Measurements from ENCODE around the gene DHTKD1. TPM values are rescaled to one million over a fixed set of nuclear protein-coding genes. Genes with fewer than 3 reads are reported as not detected.

Gene DHTKD1
- total RNA-seq, 1 experiment from 2014 or later = 15.8 TPM

- ChIA-PET POLR2A (no interaction called here), CTCF (no interaction called here)
- H3K27ac ChIP-seq (ENCODE audit: low read length) = no peak overlapping the region
- no TSS peak for BruUV-seq (replicated peaks)
- H3K27me3 ChIP-seq (ENCODE audit: control insufficient read depth, insufficient read depth, low read length) = no peaks in the 10 kb centered on the region
- no peaks in the 10 kb centered on the region; the same call in 1 of the 2 replicates for H3K36me3 ChIP-seq (ENCODE audit: control insufficient read depth, insufficient read depth, low read length)
- DNase-seq (ENCODE audit: low read depth, low spot score) (no peak), ATAC-seq (no peak)
- TF ChIP-seq TCF7L2 (IDR thresholded peaks at IDR 0.05; ENCODE audit: low read depth, low read length) (no peak), POLR2AphosphoS5 (IDR thresholded peaks at IDR 0.05; ENCODE audit: low read depth, low read length) (no peak), CTCF (IDR thresholded peaks at IDR 0.05) (no peak), SIN3A (IDR thresholded peaks at IDR 0.05; ENCODE audit: borderline replicate concordance, insufficient read depth, low read depth, low read length) (no peak)
- TF ChIP-seq, protein P1, sequence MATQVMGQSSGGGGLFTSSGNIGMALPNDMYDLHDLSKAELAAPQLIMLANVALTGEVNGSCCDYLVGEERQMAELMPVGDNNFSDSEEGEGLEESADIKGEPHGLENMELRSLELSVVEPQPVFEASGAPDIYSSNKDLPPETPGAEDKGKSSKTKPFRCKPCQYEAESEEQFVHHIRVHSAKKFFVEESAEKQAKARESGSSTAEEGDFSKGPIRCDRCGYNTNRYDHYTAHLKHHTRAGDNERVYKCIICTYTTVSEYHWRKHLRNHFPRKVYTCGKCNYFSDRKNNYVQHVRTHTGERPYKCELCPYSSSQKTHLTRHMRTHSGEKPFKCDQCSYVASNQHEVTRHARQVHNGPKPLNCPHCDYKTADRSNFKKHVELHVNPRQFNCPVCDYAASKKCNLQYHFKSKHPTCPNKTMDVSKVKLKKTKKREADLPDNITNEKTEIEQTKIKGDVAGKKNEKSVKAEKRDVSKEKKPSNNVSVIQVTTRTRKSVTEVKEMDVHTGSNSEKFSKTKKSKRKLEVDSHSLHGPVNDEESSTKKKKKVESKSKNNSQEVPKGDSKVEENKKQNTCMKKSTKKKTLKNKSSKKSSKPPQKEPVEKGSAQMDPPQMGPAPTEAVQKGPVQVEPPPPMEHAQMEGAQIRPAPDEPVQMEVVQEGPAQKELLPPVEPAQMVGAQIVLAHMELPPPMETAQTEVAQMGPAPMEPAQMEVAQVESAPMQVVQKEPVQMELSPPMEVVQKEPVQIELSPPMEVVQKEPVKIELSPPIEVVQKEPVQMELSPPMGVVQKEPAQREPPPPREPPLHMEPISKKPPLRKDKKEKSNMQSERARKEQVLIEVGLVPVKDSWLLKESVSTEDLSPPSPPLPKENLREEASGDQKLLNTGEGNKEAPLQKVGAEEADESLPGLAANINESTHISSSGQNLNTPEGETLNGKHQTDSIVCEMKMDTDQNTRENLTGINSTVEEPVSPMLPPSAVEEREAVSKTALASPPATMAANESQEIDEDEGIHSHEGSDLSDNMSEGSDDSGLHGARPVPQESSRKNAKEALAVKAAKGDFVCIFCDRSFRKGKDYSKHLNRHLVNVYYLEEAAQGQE (IDR thresholded peaks at IDR 0.05; ENCODE audit: insufficient read depth in 1 of 2, low read depth in 2 of 2, low read length in 1 of 2) = no peak
- H3K4me1 ChIP-seq (ENCODE audit: control insufficient read depth, insufficient read depth, low read length) = no peaks in the 10 kb centered on the region
- in situ Hi-C loops (cut with HindIII; ENCODE audit: low pct_unique_long_range_greater_than_20kb, low sequenced_read_pairs) (no loop called here), intact Hi-C loops (cut with micrococcal nuclease; ENCODE audit: unreplicated experiment) (no loop called here)
- H3K9me3 ChIP-seq (ENCODE audit: control insufficient read depth, insufficient read depth, low read depth, low read length) = no peaks in the 10 kb centered on the region
- no peak overlapping the region for H3K4me3 ChIP-seq (ENCODE audit: low read depth in 2 of 2, low read length in 2 of 2)
These were observed 44.9 kb downstream of the DHTKD1 start for GRCh38 chr10:12113627-12114026.

DNA sequence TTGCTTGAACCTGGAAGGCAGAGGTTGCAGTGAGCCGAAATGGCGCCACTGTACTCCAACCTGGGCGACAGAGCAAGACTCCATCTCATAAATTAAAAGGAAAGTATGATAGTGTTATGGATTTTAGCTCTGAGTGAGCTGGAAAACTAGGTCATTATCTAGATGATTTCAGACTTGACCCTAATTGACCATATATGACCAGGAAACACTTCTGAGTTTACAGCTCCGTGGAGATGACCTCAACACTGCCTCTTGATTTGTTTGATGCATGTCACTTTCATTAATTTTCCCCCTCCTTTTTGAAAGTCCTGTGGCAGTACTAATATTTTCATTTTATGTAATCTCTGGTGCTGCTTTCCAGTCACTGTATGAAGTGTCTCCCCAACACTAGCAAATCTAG, 52.9 kb downstream of the DHTKD1 start:
- intact Hi-C loops (cut with micrococcal nuclease; ENCODE audit: unreplicated experiment) (no loop called here), in situ Hi-C loops (cut with HindIII; ENCODE audit: low pct_unique_long_range_greater_than_20kb, low sequenced_read_pairs) (no loop called here)
- H3K27me3 ChIP-seq (ENCODE audit: control insufficient read depth, insufficient read depth, low read length) = no peaks in the 10 kb centered on the region
- no peaks in the 10 kb centered on the region for H3K4me1 ChIP-seq (ENCODE audit: control insufficient read depth, insufficient read depth, low read length)
- DNase-seq (ENCODE audit: low read depth, low spot score) (no peak), ATAC-seq (no peak)
- H3K27ac ChIP-seq (ENCODE audit: low read length) = no peak overlapping the region
- no peak overlapping the region for H3K4me3 ChIP-seq (ENCODE audit: low read depth in 2 of 2, low read length in 2 of 2)
- TF ChIP-seq POLR2AphosphoS5 (IDR thresholded peaks at IDR 0.05; ENCODE audit: low read depth, low read length) (no peak), CTCF (IDR thresholded peaks at IDR 0.05) (no peak), SIN3A (IDR thresholded peaks at IDR 0.05; ENCODE audit: borderline replicate concordance, insufficient read depth, low read depth, low read length) (no peak), TCF7L2 (IDR thresholded peaks at IDR 0.05; ENCODE audit: low read depth, low read length) (no peak)
- TF ChIP-seq, protein P1 (IDR thresholded peaks at IDR 0.05; ENCODE audit: insufficient read depth in 1 of 2, low read depth in 2 of 2, low read length in 1 of 2) = no peak
- H3K36me3 ChIP-seq (ENCODE audit: control insufficient read depth, insufficient read depth, low read length) = no peaks in the 10 kb centered on the region
- no TSS peak for BruUV-seq (replicated peaks)
- ChIA-PET CTCF (no interaction called here), POLR2A (interaction anchor here (0.5 kb wide), 1 partner anchor 109 kb away, joined by 5 read pairs; no protein-coding TSS in a partner anchor)
- no peaks in the 10 kb centered on the region for H3K9me3 ChIP-seq (ENCODE audit: control insufficient read depth, insufficient read depth, low read depth, low read length)

Measured in Panc1 (cell line).